ENCODE measurements around the gene PACS2. TPM values are rescaled to one million over a fixed set of nuclear protein-coding genes. Genes with fewer than 3 reads are reported as not detected.
A peak's percentile ranks its signal among the peaks of the same experiment; 100 is the strongest.

The PACS2 gene
- total RNA-seq, 1 experiment from 2014 or later, result 100 TPM

DNA sequence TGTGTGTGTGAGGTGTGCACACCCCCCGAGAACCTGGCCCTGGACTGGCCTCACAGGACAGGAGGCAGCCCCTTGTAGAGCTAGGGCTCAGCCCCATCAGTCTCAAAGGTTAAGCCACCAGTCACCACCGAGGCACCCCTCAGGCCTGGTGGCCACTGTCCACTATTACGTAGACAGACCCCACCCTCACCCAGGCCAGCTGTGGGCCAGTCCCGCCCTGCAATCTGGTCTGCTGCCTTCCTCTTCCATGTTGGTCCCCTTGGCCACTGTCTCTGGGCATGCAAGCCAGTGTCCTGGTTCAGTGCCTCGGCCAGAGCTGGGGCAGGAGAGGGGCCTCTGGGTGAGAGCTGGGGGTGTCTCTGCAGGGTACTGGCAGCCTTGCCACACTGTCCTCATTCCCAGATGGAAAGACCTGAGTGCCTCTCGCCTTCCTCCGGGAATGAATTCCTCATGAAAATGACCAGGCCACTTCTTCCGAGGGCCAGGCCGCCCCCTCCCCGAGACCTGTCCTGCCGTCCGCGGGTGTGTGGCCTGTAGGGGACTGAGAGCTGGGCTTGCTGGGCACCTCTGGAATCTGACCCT is 82.9 kb downstream of the PACS2 start:
- H3K36me3 Mint-ChIP-seq, result peaks cover 39% of the 10 kb centered on the region
- TF ChIP-seq ZNF232 (CRISPR knock-in tag; IDR thresholded peaks at IDR 0.05) (no peak), TEAD4 (CRISPR knock-in tag; IDR thresholded peaks at IDR 0.05) (no peak), ZNF138 (CRISPR knock-in tag; conservative IDR thresholded peaks at IDR 0.05) (no peak), ZNF396 (CRISPR knock-in tag; IDR thresholded peaks at IDR 0.05; ENCODE audit: borderline replicate concordance) (no peak), ZNF423 (CRISPR knock-in tag; IDR thresholded peaks at IDR 0.05) (no peak), ATF1 (CRISPR knock-in tag; IDR thresholded peaks at IDR 0.05) (no peak)
- TF ChIP-seq, protein P1, sequence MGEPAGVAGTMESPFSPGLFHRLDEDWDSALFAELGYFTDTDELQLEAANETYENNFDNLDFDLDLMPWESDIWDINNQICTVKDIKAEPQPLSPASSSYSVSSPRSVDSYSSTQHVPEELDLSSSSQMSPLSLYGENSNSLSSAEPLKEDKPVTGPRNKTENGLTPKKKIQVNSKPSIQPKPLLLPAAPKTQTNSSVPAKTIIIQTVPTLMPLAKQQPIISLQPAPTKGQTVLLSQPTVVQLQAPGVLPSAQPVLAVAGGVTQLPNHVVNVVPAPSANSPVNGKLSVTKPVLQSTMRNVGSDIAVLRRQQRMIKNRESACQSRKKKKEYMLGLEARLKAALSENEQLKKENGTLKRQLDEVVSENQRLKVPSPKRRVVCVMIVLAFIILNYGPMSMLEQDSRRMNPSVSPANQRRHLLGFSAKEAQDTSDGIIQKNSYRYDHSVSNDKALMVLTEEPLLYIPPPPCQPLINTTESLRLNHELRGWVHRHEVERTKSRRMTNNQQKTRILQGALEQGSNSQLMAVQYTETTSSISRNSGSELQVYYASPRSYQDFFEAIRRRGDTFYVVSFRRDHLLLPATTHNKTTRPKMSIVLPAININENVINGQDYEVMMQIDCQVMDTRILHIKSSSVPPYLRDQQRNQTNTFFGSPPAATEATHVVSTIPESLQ (CRISPR knock-in tag; IDR thresholded peaks at IDR 0.05), result no peak
- TF ChIP-seq, protein P2, sequence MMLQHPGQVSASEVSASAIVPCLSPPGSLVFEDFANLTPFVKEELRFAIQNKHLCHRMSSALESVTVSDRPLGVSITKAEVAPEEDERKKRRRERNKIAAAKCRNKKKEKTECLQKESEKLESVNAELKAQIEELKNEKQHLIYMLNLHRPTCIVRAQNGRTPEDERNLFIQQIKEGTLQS (CRISPR knock-in tag; conservative IDR thresholded peaks at IDR 0.05), result no peak
- TF ChIP-seq, protein P3, sequence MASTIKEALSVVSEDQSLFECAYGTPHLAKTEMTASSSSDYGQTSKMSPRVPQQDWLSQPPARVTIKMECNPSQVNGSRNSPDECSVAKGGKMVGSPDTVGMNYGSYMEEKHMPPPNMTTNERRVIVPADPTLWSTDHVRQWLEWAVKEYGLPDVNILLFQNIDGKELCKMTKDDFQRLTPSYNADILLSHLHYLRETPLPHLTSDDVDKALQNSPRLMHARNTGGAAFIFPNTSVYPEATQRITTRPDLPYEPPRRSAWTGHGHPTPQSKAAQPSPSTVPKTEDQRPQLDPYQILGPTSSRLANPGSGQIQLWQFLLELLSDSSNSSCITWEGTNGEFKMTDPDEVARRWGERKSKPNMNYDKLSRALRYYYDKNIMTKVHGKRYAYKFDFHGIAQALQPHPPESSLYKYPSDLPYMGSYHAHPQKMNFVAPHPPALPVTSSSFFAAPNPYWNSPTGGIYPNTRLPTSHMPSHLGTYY (CRISPR knock-in tag; IDR thresholded peaks at IDR 0.05), result no peak
- TF ChIP-seq, protein P4, sequence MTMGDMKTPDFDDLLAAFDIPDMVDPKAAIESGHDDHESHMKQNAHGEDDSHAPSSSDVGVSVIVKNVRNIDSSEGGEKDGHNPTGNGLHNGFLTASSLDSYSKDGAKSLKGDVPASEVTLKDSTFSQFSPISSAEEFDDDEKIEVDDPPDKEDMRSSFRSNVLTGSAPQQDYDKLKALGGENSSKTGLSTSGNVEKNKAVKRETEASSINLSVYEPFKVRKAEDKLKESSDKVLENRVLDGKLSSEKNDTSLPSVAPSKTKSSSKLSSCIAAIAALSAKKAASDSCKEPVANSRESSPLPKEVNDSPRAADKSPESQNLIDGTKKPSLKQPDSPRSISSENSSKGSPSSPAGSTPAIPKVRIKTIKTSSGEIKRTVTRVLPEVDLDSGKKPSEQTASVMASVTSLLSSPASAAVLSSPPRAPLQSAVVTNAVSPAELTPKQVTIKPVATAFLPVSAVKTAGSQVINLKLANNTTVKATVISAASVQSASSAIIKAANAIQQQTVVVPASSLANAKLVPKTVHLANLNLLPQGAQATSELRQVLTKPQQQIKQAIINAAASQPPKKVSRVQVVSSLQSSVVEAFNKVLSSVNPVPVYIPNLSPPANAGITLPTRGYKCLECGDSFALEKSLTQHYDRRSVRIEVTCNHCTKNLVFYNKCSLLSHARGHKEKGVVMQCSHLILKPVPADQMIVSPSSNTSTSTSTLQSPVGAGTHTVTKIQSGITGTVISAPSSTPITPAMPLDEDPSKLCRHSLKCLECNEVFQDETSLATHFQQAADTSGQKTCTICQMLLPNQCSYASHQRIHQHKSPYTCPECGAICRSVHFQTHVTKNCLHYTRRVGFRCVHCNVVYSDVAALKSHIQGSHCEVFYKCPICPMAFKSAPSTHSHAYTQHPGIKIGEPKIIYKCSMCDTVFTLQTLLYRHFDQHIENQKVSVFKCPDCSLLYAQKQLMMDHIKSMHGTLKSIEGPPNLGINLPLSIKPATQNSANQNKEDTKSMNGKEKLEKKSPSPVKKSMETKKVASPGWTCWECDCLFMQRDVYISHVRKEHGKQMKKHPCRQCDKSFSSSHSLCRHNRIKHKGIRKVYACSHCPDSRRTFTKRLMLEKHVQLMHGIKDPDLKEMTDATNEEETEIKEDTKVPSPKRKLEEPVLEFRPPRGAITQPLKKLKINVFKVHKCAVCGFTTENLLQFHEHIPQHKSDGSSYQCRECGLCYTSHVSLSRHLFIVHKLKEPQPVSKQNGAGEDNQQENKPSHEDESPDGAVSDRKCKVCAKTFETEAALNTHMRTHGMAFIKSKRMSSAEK (CRISPR knock-in tag; IDR thresholded peaks at IDR 0.05; ENCODE audit: borderline replicate concordance), result no peak
- peak overlapping the region; percentile 61 for H3K4me3 Mint-ChIP-seq
- ChIA-PET CTCF (interaction anchor here (1.0 kb wide), 2 partner anchors 73 to 83 kb away, joined by 3 read pairs; no protein-coding TSS in a partner anchor), POLR2A (no interaction called here)
- H3K4me1 Mint-ChIP-seq, result no peaks in the 10 kb centered on the region
- H3K9me3 Mint-ChIP-seq, result peaks cover 26% of the 10 kb centered on the region
- H3K27me3 Mint-ChIP-seq (ENCODE audit: low read depth), result peaks cover 38% of the 10 kb centered on the region
- ATAC-seq (no peak), DNase-seq (ENCODE audit: low spot score) (no peak)
- no peak overlapping the region for H3K27ac Mint-ChIP-seq

DNA sequence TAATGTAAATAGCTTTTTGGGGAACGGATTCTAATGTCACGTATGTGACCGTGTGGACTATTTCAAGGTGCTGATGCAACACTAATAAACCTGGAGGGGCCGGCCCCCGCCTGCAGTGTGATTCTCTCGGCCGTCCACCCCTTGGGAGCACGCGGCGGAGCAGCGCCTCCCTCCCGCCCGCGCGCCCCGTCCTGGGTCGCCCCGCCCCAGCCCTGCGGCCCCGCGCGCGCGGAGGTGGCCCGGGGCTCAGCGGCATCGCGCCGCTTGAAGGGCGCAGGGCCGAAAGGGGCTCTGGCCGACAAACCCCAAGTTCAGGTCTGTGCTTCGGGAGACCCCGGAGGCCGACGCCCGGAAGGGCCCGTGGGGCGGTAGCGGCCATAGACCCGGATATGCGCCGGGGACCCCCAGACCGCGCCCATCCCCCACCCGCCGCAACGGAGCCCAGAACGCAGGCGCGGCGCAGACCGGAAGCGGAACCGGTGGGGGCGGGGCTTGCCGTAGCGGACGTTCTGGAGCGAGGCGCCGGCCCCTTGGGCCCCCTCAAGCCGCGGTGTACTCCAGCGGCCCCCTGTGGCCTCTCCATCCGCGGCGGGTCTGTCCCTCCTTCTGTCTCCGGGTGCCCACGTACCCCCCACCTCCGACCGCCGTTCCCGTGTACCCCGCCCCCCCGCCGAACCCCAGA is 83.6 kb downstream of the PACS2 start, which contains the start of gene TEX22:
Gene TEX22, plus strand, starts transcription at position 495 of the 682 bp plus-strand sequence. CDS start 803 bp downstream, outside the sequence.
- DNase-seq (ENCODE audit: low spot score) (peak; percentile 86), ATAC-seq (peak; percentile 85)
- Mint-ChIP-seq H3K27ac (no peak within 1 kb of the TSS), H3K27me3 (ENCODE audit: low read depth) (peaks cover 46% of the 10 kb centered on the region), H3K4me1 (no peaks in the 10 kb centered on the region), H3K36me3 (peaks cover 42% of the 10 kb centered on the region), H3K4me3 (peak within 1 kb of the TSS; percentile 61), H3K9me3 (peaks cover 31% of the 10 kb centered on the region)
- POLR2A ChIA-PET, result interaction anchor here (0.5 kb wide), 1 partner anchor 237 kb away, joined by 3 read pairs; no protein-coding TSS in a partner anchor
- CTCF ChIA-PET, result interaction anchor here (1.0 kb wide), 2 partner anchors 73 to 82 kb away, joined by 3 read pairs; no protein-coding TSS in a partner anchor
- TF ChIP-seq TCF7 (CRISPR knock-in tag; IDR thresholded peaks at IDR 0.05; ENCODE audit: low read depth) (peak; percentile 67), FOXK1 (CRISPR knock-in tag; IDR thresholded peaks at IDR 0.05) (0 out of 2 replicates have a peak, but pooled peaks have one; percentile 58), RORB (CRISPR knock-in tag; IDR thresholded peaks at IDR 0.05) (no peak), CREB1 (CRISPR knock-in tag; IDR thresholded peaks at IDR 0.05) (no peak), GRHL2 (CRISPR knock-in tag; IDR thresholded peaks at IDR 0.05; ENCODE audit: insufficient replicate concordance, severe bottlenecking) (no peak), OVOL2 (CRISPR knock-in tag; IDR thresholded peaks at IDR 0.05; ENCODE audit: borderline replicate concordance) (no peak), ZBTB21 (CRISPR knock-in tag; IDR thresholded peaks at IDR 0.05; ENCODE audit: borderline replicate concordance) (no peak; the same call in 1 of the 2 replicates)
- TF ChIP-seq, protein P5, sequence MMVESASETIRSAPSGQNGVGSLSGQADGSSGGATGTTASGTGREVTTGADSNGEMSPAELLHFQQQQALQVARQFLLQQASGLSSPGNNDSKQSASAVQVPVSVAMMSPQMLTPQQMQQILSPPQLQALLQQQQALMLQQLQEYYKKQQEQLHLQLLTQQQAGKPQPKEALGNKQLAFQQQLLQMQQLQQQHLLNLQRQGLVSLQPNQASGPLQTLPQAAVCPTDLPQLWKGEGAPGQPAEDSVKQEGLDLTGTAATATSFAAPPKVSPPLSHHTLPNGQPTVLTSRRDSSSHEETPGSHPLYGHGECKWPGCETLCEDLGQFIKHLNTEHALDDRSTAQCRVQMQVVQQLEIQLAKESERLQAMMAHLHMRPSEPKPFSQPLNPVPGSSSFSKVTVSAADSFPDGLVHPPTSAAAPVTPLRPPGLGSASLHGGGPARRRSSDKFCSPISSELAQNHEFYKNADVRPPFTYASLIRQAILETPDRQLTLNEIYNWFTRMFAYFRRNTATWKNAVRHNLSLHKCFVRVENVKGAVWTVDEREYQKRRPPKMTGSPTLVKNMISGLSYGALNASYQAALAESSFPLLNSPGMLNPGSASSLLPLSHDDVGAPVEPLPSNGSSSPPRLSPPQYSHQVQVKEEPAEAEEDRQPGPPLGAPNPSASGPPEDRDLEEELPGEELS (CRISPR knock-in tag; IDR thresholded peaks at IDR 0.05), result peak; percentile 76; the same call in 1 of the 2 replicates
- TF ChIP-seq, protein P6, sequence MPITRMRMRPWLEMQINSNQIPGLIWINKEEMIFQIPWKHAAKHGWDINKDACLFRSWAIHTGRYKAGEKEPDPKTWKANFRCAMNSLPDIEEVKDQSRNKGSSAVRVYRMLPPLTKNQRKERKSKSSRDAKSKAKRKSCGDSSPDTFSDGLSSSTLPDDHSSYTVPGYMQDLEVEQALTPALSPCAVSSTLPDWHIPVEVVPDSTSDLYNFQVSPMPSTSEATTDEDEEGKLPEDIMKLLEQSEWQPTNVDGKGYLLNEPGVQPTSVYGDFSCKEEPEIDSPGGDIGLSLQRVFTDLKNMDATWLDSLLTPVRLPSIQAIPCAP (CRISPR knock-in tag; IDR thresholded peaks at IDR 0.05), result peak; percentile 66; the same call in 1 of the 2 replicates
- TF ChIP-seq, protein P3 (CRISPR knock-in tag; IDR thresholded peaks at IDR 0.05), result no peak
- TF ChIP-seq, protein P7, sequence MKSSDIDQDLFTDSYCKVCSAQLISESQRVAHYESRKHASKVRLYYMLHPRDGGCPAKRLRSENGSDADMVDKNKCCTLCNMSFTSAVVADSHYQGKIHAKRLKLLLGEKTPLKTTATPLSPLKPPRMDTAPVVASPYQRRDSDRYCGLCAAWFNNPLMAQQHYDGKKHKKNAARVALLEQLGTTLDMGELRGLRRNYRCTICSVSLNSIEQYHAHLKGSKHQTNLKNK (CRISPR knock-in tag; IDR thresholded peaks at IDR 0.05), result no peak
